Measurements from ENCODE around the gene IGFLR1.

The IGFLR1 gene

DNA sequence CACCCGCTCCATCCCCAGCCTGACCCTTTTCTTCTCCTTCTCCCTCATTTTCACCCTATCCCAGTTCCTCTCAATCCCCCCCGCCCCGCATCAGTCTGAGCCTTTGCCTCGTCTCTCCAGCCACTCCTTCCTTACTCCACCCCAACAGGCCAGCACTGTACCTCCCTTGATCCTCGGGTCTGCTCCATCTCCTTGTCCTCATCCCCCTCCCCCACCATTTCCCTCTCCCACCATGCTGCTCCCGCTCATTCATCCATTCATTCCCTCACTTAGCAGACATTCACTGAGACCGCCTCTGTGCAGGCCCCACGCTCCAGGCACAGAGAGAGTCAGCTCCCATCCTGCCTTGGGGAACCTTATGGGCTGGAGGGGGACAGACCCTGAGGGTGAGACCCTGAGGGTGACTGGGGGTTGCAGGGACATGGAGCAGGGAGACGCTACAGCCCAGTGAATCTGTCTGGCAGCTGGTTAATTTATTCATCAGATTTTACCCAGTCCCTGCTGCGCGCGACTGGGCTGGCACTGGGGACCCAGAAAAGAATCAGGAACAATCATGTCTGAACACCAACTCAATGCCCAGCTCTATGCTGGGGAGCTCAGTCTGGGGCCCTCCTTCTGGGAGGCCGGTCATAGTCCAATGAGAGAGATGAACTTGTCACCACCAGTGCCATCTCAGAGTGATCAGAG lies 34.0 kb upstream of the IGFLR1 start:
- Histone ChIP-seq H3K9me2 (replicated peaks; ENCODE audit: insufficient read depth, low read length) (no peaks in the 10 kb centered on the region), H3K4me3 (ENCODE audit: low read length) (peak overlapping the region; percentile 75), H3K27ac (ENCODE audit: low read length) (no peak overlapping the region), H4K20me1 (ENCODE audit: insufficient read depth, low read length) (no peaks in the 10 kb centered on the region), H3K9me3 (replicated peaks; ENCODE audit: insufficient read depth, low read length) (no peaks in the 10 kb centered on the region), H3F3A (ENCODE audit: insufficient read depth, low read length) (no peaks in the 10 kb centered on the region), H3K36me3 (replicated peaks; ENCODE audit: insufficient read depth, low read length) (no peaks in the 10 kb centered on the region), H3K4me1 (ENCODE audit: low read length) (peaks cover 12% of the 10 kb centered on the region), H3K79me2 (ENCODE audit: low read length) (peaks cover 13% of the 10 kb centered on the region), H3K4me2 (ENCODE audit: low read depth, low read length) (peak overlapping the region; percentile 84), H3K9ac (ENCODE audit: low read length) (peak overlapping the region; percentile 61; the same call in 1 of the 2 replicates), H3K27me3 (replicated peaks; ENCODE audit: insufficient read depth, low read length) (no peaks in the 10 kb centered on the region), H2AFZ (ENCODE audit: low read length) (peak overlapping the region; percentile 42)
- no peak for TF ChIP-seq EZH2 (optimal IDR thresholded peaks at IDR 0.05; ENCODE audit: low read depth, low read length)
- TF ChIP-seq, protein P1, sequence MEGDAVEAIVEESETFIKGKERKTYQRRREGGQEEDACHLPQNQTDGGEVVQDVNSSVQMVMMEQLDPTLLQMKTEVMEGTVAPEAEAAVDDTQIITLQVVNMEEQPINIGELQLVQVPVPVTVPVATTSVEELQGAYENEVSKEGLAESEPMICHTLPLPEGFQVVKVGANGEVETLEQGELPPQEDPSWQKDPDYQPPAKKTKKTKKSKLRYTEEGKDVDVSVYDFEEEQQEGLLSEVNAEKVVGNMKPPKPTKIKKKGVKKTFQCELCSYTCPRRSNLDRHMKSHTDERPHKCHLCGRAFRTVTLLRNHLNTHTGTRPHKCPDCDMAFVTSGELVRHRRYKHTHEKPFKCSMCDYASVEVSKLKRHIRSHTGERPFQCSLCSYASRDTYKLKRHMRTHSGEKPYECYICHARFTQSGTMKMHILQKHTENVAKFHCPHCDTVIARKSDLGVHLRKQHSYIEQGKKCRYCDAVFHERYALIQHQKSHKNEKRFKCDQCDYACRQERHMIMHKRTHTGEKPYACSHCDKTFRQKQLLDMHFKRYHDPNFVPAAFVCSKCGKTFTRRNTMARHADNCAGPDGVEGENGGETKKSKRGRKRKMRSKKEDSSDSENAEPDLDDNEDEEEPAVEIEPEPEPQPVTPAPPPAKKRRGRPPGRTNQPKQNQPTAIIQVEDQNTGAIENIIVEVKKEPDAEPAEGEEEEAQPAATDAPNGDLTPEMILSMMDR (IDR thresholded peaks at IDR 0.05; ENCODE audit: low read length) = no peak
- TF ChIP-seq EZH2phosphoT487 (IDR thresholded peaks at IDR 0.05; ENCODE audit: low read length) = no peak
- no peak for DNase-seq

DNA sequence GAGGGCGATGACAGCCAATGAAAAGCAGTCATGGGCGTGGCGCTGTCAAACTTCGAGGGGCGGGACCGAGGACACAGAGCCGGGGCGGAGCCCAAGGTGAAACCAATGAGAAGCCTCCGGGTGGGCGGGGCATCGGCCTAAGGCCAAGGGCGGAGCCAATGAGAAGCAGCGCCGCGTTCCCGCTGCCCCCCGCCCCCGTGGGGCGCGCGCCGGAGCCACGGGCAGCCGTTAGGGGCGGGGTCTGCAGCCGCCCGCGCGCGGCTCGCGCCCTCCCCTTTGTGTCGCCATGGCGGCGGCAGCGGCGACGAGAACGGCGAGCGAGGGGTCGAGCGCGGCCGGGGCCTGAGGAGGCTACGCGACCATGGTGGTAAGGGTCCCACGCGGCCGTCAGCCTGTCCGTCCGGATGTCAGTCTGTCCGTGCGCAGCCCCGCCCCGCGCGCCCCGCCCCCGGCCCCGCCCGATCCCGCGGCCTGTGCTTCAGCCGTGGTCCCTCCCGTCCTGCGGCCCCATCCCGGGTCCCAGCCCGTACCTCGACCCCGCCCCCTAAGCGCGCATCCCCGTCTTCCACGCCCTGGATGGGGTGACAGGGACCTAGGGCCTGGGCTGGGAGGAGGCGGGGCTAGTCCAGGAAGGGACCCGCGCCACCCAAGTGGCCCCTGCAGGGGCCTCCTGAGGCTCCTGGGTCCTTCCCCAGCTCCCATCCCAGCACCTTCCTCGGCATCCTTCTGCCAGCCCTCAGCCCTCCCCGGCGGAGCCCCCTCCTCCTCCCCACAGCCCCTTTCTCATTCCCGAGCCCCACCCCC lies 33.2 kb upstream of the IGFLR1 start, which contains the start of gene ARHGAP33:
Gene ARHGAP33, plus strand, starts transcription at position 267 of the 804 bp plus-strand sequence. Its CDS starts 95 bp downstream, at position 362.
- Histone ChIP-seq H3K4me2 (ENCODE audit: low read depth, low read length) (peak within 1 kb of the TSS; percentile 84), H3K27me3 (replicated peaks; ENCODE audit: insufficient read depth, low read length) (no peaks in the 10 kb centered on the region), H3K9me3 (replicated peaks; ENCODE audit: insufficient read depth, low read length) (no peaks in the 10 kb centered on the region), H3K79me2 (ENCODE audit: low read length) (peaks cover 13% of the 10 kb centered on the region), H3K27ac (ENCODE audit: low read length) (no peak within 1 kb of the TSS), H3F3A (ENCODE audit: insufficient read depth, low read length) (no peaks in the 10 kb centered on the region), H3K4me1 (ENCODE audit: low read length) (peaks cover 12% of the 10 kb centered on the region), H2AFZ (ENCODE audit: low read length) (peak within 1 kb of the TSS; percentile 49), H4K20me1 (ENCODE audit: insufficient read depth, low read length) (no peaks in the 10 kb centered on the region), H3K9ac (ENCODE audit: low read length) (peak within 1 kb of the TSS; percentile 61; the same call in 1 of the 2 replicates), H3K4me3 (ENCODE audit: low read length) (peak within 1 kb of the TSS; percentile 75), H3K9me2 (replicated peaks; ENCODE audit: insufficient read depth, low read length) (no peaks in the 10 kb centered on the region), H3K36me3 (replicated peaks; ENCODE audit: insufficient read depth, low read length) (no peaks in the 10 kb centered on the region)
- DNase-seq = peak; percentile 99
- TF ChIP-seq EZH2phosphoT487 (IDR thresholded peaks at IDR 0.05; ENCODE audit: low read length) (no peak), EZH2 (optimal IDR thresholded peaks at IDR 0.05; ENCODE audit: low read depth, low read length) (no peak)
- TF ChIP-seq, protein P1 (IDR thresholded peaks at IDR 0.05; ENCODE audit: low read length) = no peak

DNA sequence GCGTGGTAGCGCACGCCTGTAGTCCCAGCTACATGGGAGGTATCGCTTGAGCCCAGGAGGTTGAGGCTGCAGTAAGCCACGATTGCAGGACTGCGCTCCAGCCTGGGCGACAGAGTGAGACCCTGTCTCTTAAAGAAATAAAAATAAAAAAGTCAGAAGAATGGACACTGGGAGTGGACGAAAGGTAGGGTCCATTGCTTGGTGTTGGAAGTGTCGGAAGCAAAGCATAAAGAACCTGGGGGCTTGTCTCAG lies 32.7 kb upstream of the IGFLR1 start:
- no peak for TF ChIP-seq EZH2phosphoT487 (IDR thresholded peaks at IDR 0.05; ENCODE audit: low read length)
- TF ChIP-seq, protein P1 (IDR thresholded peaks at IDR 0.05; ENCODE audit: low read length) = no peak
- no peak for TF ChIP-seq EZH2 (optimal IDR thresholded peaks at IDR 0.05; ENCODE audit: low read depth, low read length)
- H3K27me3 ChIP-seq (replicated peaks; ENCODE audit: insufficient read depth, low read length) = no peaks in the 10 kb centered on the region
- H2AFZ ChIP-seq (ENCODE audit: low read length) = peak overlapping the region; percentile 49
- no peak for DNase-seq
- H3F3A ChIP-seq (ENCODE audit: insufficient read depth, low read length) = no peaks in the 10 kb centered on the region
- H3K9ac ChIP-seq (ENCODE audit: low read length) = no peak overlapping the region
- H3K4me3 ChIP-seq (ENCODE audit: low read length) = peak overlapping the region; percentile 56
- H3K9me3 ChIP-seq (replicated peaks; ENCODE audit: insufficient read depth, low read length) = no peaks in the 10 kb centered on the region
- no peaks in the 10 kb centered on the region for H3K36me3 ChIP-seq (replicated peaks; ENCODE audit: insufficient read depth, low read length)
- no peak overlapping the region for H3K27ac ChIP-seq (ENCODE audit: low read length)
- no peaks in the 10 kb centered on the region for H4K20me1 ChIP-seq (ENCODE audit: insufficient read depth, low read length)
- peak overlapping the region; percentile 63; the same call in 1 of the 2 replicates for H3K4me2 ChIP-seq (ENCODE audit: low read depth, low read length)
- peaks cover 13% of the 10 kb centered on the region for H3K79me2 ChIP-seq (ENCODE audit: low read length)
- peaks cover 12% of the 10 kb centered on the region for H3K4me1 ChIP-seq (ENCODE audit: low read length)
- H3K9me2 ChIP-seq (replicated peaks; ENCODE audit: insufficient read depth, low read length) = no peaks in the 10 kb centered on the region
